Measurements from ENCODE around the gene CWC27. TPM values are rescaled to one million over a fixed set of nuclear protein-coding genes. Genes with fewer than 3 reads are reported as not detected.

The CWC27 gene
- total and polyA plus RNA-seq, 2 of the 13 experiments (the other 11 are each of a cell fraction or from before 2014, with no cell fraction given), result 21.1 to 25.7 TPM

GRCh38 chr5:64768358-64769312 is at the start of gene CWC27, which contains the start of gene SREK1IP1 (continued):
- TF ChIP-seq ZNF317 (CRISPR knock-in tag; IDR thresholded peaks at IDR 0.05) (0 out of 2 replicates have a peak, but pooled peaks have one; percentile 53), ZNF543 (CRISPR knock-in tag; IDR thresholded peaks at IDR 0.05) (peak; percentile 62; the same call in 1 of the 2 replicates), ZNF891 (CRISPR knock-in tag; IDR thresholded peaks at IDR 0.05) (0 out of 2 replicates have a peak, but pooled peaks have one; percentile 20), ZNF281 (CRISPR knock-in tag; IDR thresholded peaks at IDR 0.05; ENCODE audit: borderline replicate concordance) (no peak; the same call in 1 of the 2 replicates), CC2D1A (CRISPR knock-in tag; IDR thresholded peaks at IDR 0.05) (no peak), TOPORS (CRISPR knock-in tag; IDR thresholded peaks at IDR 0.05) (0 out of 2 replicates have a peak, but pooled peaks have one; percentile 40), ZNF441 (CRISPR knock-in tag; IDR thresholded peaks at IDR 0.05; ENCODE audit: borderline replicate concordance) (0 out of 2 replicates have a peak, but pooled peaks have one; percentile 43), ZNF589 (CRISPR knock-in tag; conservative IDR thresholded peaks at IDR 0.05) (0 out of 2 replicates have a peak, but pooled peaks have one; percentile 58), MAFK (conservative IDR thresholded peaks at IDR 0.05 in 1 of 2, IDR thresholded peaks at IDR 0.05 in 1 of 2; ENCODE audit: low read length in 2 of 2) (no peak), TGIF2 (CRISPR knock-in tag; IDR thresholded peaks at IDR 0.05) (peak; percentile 83), U2AF2 (IDR thresholded peaks at IDR 0.05; ENCODE audit: low read depth, low read length) (no peak), KLF16 (CRISPR knock-in tag; IDR thresholded peaks at IDR 0.05) (peak in 1 of 2 experiments; percentile 61; a peak in 1 of 4 replicates), IRF9 (CRISPR knock-in tag; IDR thresholded peaks at IDR 0.05; ENCODE audit: borderline replicate concordance) (peak; percentile 25), ZSCAN29 (CRISPR knock-in tag; conservative IDR thresholded peaks at IDR 0.05) (peak; percentile 66; the same call in 1 of the 2 replicates), ZNF878 (CRISPR knock-in tag; IDR thresholded peaks at IDR 0.05) (no peak), POLR2AphosphoS2 (IDR thresholded peaks at IDR 0.05; ENCODE audit: low read depth, low read length) (no peak), NRL (CRISPR knock-in tag; IDR thresholded peaks at IDR 0.05; ENCODE audit: borderline replicate concordance) (peak; percentile 61; the same call in 1 of the 2 replicates), BCLAF1 (IDR thresholded peaks at IDR 0.05) (no peak), KAT8 (CRISPR knock-in tag; IDR thresholded peaks at IDR 0.05) (peak; percentile 95), POLR2AphosphoS5 (IDR thresholded peaks at IDR 0.05; ENCODE audit: low read depth, low read length) (peak; percentile 74), JDP2 (CRISPR knock-in tag; IDR thresholded peaks at IDR 0.05; ENCODE audit: borderline replicate concordance) (no peak), TOE1 (CRISPR knock-in tag; IDR thresholded peaks at IDR 0.05) (no peak)
